GM21619 (cell line): ENCODE measurements around the gene SLC26A9.

ENCODE experiments used
- ATAC-seq: cut with Tn5 transposase; IDR thresholded peaks from one replicate; pipeline ENCODE4 v1.9.1; 2021; ENCODE audit not compliant: unreplicated experiment

SLC26A9 gene

GRCh38 chr1:205973377-205974232, 30.3 kb upstream of the SLC26A9 start:
- ATAC-seq: no peak

- ATAC-seq: no peak
Measured at GRCh38 chr1:205972491-205973168, 29.4 kb upstream of the SLC26A9 start.

DNA sequence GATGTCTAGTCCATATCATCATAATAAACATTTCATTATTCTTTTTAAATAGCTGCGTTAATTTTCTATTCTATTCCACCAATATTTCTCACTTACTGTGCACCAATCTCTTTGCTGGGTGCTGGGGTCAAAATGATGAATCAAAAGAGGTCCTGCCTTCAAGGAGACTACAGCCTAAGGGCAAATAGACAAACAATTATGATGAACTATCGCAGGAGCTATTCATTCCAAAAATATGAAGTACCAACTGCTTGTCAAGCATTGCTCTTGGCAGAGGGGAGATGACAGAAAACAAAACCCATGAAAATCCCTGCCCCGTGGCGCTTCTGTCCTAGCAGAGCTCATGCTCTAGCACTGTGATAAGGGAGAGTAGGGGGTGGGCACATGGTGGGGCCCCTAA, 28.8 kb upstream of the SLC26A9 start:
- ATAC-seq: no peak

DNA sequence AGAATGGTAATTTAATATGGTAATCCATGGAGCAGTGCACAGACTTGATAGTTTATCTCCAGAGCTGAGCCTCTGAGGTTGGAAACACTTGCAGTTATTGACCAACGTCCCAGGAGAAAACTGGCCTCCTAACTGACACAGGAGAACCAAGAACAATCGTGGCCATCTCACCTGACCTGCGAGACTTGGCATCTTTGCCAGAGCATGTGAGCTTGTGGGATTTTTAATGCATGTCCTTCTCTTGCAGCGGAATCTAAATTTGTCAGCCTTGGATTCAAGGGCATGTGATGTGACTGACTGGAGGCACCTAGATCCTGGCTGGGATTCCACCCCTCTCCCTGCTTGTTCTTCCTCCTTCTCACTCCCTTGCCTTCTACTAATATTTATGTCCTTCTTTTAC, 27.8 kb upstream of the SLC26A9 start:
- no peak for ATAC-seq

DNA sequence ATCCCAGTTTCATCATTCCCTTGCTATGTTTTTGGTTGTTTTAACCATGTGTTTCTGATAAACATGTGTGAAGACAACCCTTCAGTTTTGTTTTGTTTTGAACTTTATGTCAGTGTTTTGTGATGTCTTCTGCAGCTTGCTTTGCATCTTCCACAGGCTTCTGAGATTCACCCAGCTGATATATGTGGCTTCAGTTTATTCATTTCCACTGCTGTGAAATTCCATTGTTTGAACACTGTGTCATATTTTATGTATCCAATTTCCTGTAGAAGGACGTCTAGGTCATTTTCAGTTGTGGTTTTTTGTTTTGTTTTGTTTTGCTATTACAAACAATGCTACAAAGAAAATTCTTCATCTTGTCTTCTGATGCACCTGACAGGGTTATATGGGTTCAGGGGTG, 27.2 kb upstream of the SLC26A9 start:
- no peak for ATAC-seq

DNA sequence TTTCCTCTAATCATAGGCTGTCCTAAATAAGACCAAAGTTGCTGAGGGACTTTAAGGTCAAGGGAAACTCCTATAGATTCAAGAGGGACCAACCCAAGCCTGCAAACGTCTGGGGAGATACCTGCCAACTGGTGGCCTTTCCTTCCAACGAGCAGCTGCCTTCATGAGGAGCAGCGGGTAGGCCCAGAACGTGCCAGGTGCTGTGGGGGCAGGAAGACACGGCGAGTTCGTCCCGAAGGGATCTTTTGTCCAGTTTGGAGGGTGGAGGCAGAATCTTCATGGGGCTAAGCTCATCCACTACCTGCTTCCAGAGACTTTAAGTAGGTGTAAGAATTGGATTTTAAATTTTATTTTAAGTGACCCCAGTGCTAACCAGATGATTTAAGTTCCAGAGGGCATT, 26.0 kb upstream of the SLC26A9 start:
- ATAC-seq: no peak

DNA sequence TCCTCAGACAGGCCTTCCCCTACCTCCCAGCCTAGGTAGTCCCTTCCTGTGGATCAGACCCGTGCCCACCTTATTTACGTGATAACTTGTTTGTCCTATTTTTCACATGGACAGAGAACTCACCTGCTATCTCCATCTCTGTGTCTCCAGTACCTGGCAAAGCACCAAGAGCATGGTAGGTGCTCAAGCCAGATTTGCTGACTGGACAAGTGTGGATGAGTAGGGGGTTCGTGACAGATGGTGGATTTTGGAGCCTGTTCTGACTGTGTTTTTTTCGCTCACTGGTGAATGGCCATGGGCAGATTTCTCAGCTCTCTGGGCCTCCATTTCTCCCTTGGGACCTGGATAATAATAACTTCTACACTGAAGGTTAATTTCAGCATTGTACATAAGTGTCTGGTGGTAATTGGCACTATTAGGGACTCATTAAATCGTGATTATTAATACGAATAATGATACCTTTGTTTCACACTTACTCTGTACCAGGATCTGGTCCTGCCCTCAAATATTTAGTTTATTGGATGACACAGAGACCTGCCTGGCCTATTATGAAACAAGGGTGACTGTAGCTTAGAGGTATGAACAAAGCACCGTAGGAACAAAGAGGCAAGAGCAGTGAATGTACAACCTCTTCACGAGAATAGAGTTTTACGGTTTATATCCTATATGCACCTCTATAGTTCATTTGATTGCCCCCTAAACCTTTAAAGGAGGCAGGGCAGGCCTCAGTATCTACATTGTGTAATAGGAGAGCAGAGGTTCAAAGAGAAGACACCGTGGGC, 24.5 kb upstream of the SLC26A9 start:
- ATAC-seq: no peak

- ATAC-seq: no peak
Measured at GRCh38 chr1:205965036-205965884, 22.0 kb upstream of the SLC26A9 start.

DNA sequence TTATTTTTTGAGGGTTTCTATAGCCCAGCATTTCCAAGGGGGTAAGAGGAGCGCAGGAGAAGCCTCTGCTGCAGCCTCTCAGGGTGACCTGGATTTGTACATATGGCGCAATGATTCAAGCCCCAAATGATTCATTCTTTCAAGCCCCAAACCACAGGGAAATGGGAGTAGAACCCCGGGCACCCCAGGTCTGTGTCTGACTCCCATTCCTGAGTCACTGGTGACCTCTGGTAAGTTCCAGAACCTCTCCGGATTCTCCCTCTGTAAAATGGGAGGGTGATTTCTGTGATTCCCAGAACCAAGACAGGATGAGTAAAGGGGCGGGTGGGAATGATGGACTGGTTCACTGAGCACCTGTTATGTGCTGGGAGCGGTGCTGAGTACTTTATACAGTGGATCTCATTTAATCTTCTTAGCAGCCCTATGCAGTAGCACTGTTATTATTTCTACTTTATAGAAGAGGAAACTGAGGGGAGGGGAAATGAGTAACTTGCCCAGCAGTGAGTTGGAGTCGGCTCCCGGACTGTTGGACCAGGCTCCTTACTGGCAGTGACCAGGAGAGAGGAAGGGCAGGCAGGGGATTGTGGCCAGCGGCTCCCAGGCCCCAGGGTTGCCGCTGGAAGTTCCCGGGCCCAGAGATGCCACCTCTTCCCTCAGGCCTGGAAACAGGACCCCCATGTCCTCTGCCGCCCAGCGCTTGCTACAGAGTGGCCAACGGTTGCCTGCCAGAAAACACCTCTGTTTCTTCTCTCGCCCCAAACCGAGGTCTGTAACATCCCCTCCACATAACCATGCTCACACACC, 20.3 kb upstream of the SLC26A9 start:
- no peak for ATAC-seq

GRCh38 chr1:205962821-205963221, 19.6 kb upstream of the SLC26A9 start:
- ATAC-seq: no peak

- no peak for ATAC-seq
Measured at GRCh38 chr1:205961991-205962820, 18.9 kb upstream of the SLC26A9 start.

- ATAC-seq: no peak
Measured at GRCh38 chr1:205961405-205961804, 18.1 kb upstream of the SLC26A9 start.

GRCh38 chr1:205959789-205960188, 16.5 kb upstream of the SLC26A9 start:
- no peak for ATAC-seq

GRCh38 chr1:205955499-205955898, 12.2 kb upstream of the SLC26A9 start:
- no peak for ATAC-seq

- ATAC-seq: no peak
Measured at GRCh38 chr1:205954819-205955404, 11.7 kb upstream of the SLC26A9 start.

DNA sequence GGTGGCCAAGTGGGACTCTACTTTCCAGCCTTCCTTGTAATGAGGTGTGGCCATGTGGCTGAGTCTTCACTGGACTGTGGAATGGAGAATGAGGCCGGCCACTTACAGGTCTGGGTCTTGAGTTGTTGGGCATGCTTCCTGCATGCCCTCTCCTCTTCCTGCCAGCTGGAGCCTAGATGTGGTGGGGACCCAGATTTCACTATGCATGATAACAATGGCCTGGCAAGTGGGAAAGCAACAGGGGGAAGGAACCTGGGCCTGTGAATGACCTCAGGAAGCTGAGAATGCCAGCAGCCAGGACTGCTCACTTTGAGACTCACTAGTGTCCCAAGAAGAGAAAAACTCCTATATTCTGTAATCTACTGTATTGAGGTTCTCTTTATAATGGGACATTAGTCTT, 8.5 kb upstream of the SLC26A9 start:
- no peak for ATAC-seq

GRCh38 chr1:205950826-205951549, 7.7 kb upstream of the SLC26A9 start:
- ATAC-seq: no peak

- no peak for ATAC-seq
Measured at GRCh38 chr1:205950280-205950679, 7.0 kb upstream of the SLC26A9 start.
